ENCODE data around the gene SBNO2. TPM values are rescaled to one million over a fixed set of nuclear protein-coding genes. Genes with fewer than 3 reads are reported as not detected.
A peak's percentile ranks its signal among the peaks of the same experiment; 100 is the strongest.

Gene SBNO2
- total RNA-seq, 1 donor from 2014 or later: 65.5 TPM

DNA sequence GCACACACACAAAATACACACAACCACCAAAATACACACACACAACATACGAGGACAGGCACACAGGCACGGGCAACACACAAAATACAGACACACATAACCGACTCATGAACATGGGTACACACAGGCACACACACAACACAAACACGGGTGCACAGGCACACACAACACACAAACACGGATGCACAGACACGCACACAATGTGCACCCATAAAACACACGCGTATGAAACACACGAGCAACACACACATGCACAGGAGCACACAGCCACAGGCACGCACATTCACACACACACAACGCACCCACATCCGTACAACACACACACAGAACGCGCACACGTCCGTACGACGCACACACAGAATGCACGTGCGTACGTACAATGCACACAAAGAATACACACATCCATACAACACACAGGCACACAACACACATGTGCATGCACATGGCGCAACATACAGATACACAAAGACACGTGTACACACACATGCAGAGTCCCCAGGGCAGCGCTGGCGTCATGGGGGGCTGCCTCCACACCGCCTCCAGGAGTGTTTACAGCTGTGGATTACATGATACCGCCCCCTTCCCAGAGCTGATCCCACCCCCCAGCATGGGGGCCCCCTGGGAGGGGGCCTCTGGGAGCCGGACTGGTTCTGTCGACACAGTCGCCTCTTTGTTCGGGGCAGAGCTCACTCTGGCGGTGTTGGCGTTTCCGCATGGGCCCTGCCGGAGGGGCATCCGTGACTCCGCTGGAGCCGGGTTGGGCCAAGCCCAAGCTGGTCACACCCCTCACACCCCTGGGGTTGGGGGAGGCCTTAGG, 2.9 kb downstream of the SBNO2 start:
- Mint-ChIP-seq H3K9me3 (ENCODE audit: unreplicated experiment) (peaks cover 19% of the 10 kb centered on the region), H3K27ac (ENCODE audit: unreplicated experiment) (peak overlapping the region; percentile 98), H3K4me1 (ENCODE audit: low read depth, unreplicated experiment) (peaks cover 17% of the 10 kb centered on the region), H3K4me3 (ENCODE audit: unreplicated experiment) (peak overlapping the region; percentile 90), H3K27me3 (ENCODE audit: unreplicated experiment) (peaks cover 13% of the 10 kb centered on the region), H3K36me3 (ENCODE audit: unreplicated experiment) (peaks cover 9% of the 10 kb centered on the region)
- no peak for DNase-seq
- TF ChIP-seq, protein P1, sequence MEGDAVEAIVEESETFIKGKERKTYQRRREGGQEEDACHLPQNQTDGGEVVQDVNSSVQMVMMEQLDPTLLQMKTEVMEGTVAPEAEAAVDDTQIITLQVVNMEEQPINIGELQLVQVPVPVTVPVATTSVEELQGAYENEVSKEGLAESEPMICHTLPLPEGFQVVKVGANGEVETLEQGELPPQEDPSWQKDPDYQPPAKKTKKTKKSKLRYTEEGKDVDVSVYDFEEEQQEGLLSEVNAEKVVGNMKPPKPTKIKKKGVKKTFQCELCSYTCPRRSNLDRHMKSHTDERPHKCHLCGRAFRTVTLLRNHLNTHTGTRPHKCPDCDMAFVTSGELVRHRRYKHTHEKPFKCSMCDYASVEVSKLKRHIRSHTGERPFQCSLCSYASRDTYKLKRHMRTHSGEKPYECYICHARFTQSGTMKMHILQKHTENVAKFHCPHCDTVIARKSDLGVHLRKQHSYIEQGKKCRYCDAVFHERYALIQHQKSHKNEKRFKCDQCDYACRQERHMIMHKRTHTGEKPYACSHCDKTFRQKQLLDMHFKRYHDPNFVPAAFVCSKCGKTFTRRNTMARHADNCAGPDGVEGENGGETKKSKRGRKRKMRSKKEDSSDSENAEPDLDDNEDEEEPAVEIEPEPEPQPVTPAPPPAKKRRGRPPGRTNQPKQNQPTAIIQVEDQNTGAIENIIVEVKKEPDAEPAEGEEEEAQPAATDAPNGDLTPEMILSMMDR (IDR thresholded peaks at IDR 0.05; ENCODE audit: partially characterized antibody, unreplicated experiment): no peak

DNA sequence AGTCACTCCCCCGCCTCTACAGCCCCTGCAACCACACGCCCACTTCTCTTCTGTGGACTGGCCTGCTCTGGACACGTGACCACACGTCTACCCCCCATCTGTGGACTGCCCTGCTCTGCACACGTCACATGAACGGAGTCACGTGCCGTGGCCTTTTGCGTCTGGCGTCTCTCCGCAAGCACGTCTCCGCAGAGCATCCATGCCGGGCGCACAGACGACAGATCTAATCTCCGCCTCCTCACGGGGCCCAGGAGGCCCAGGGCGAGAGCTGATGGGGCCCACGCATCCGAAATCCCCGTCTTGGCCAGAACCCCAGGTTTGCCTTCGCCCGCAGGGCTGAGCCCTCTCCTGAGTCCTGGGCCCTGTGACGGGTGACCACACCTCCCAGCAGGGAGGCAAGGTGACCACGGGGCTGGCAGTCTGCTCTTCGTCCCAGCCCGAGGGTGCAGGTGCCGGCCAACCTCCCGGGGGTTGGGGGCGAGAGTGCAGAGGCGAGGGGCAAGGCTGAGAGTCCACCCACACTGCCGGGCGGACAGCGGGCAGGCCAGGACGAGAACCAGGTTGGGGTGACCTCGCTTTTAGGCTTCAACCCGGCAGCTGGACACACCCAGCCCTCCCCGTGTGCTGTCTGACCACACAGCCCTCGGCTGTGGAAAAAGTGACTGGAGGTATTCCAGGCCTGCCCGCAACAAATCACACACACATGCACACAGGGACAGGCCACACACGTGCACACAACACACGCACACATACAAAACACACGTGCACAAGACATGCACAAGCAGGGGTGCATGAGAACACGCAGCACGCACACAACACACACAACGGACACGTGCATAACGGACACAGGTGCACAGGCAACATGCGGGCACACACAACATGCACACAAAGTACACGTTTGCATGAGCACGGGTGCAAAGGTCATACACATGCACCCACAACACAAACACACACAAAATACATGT, 3.9 kb downstream of the SBNO2 start:
- DNase-seq: no peak
- Mint-ChIP-seq H3K4me1 (ENCODE audit: low read depth, unreplicated experiment) (peaks cover 17% of the 10 kb centered on the region), H3K27me3 (ENCODE audit: unreplicated experiment) (peaks cover 12% of the 10 kb centered on the region), H3K27ac (ENCODE audit: unreplicated experiment) (peak overlapping the region; percentile 97), H3K36me3 (ENCODE audit: unreplicated experiment) (peaks cover 9% of the 10 kb centered on the region), H3K9me3 (ENCODE audit: unreplicated experiment) (peaks cover 18% of the 10 kb centered on the region), H3K4me3 (ENCODE audit: unreplicated experiment) (peak overlapping the region; percentile 89)
- TF ChIP-seq, protein P1 (IDR thresholded peaks at IDR 0.05; ENCODE audit: partially characterized antibody, unreplicated experiment): no peak

DNA sequence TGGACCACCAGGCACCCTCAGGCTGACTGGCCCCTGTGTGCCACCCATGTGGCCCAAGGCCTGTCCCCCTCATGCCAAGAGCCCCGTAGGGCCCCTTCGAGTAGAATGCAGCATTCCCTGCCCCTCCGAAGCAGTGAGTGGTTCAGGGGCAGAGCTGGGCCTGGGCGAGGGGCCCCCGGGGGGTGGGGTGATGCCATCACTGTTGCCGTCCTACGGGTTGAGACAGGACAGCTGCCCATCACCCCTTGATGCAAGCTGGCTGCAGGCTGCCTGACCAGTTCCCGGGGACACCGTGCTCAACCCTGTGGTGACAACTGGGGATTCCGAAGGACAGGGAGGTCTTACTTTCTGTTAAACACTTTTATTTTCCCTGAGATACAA, 4.7 kb downstream of the SBNO2 start:
- TF ChIP-seq, protein P1 (IDR thresholded peaks at IDR 0.05; ENCODE audit: partially characterized antibody, unreplicated experiment): no peak
- Mint-ChIP-seq H3K27ac (ENCODE audit: unreplicated experiment) (no peak overlapping the region), H3K27me3 (ENCODE audit: unreplicated experiment) (peaks cover 12% of the 10 kb centered on the region), H3K9me3 (ENCODE audit: unreplicated experiment) (peaks cover 16% of the 10 kb centered on the region), H3K36me3 (ENCODE audit: unreplicated experiment) (peaks cover 9% of the 10 kb centered on the region), H3K4me3 (ENCODE audit: unreplicated experiment) (no peak overlapping the region), H3K4me1 (ENCODE audit: low read depth, unreplicated experiment) (peaks cover 17% of the 10 kb centered on the region)
- DNase-seq: no peak

DNA sequence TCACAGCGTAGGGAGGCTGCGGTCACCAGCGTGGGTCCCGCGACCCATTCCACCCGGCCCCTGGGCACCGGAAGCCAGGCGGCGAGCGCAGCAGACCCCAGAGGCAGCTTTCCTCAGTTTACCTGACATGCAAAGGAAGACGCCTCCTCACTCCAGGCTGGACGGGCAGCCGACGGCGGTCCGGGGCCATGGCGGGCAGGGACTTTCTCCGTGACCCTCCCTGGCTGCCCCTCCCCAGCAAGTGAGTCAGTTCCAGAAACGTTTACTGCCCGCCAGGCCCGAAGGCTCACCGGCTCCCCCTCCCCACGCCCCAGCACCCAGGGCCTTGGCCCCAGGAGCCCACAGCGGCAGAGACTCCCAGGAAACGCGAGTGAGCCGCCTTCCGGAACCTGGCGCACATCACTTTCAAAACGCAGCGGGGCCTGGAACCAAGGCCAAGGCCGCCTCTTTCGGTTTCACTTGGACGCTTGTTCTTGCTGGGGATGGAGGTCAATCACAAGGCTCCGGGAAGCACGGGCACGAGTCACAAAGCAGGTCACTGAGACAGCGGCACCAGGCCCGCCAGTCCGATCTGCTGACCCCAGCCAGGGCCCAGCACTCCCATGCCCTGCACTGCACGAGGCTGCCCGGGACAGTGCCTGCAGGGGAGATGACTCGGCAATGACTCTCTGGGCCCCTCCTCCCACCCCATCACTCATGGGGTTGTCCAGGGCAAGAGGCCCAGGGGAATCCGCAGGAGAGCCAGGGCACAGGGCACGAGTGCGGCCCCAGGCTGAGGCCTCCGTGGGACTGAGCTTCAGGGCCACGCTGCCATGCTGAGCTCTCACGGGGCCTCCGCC, 5.3 kb downstream of the SBNO2 start:
- H3K4me3 Mint-ChIP-seq (ENCODE audit: unreplicated experiment): no peak overlapping the region
- H3K27me3 Mint-ChIP-seq (ENCODE audit: unreplicated experiment): peaks cover 12% of the 10 kb centered on the region
- H3K36me3 Mint-ChIP-seq (ENCODE audit: unreplicated experiment): peaks cover 9% of the 10 kb centered on the region
- peaks cover 17% of the 10 kb centered on the region for H3K4me1 Mint-ChIP-seq (ENCODE audit: low read depth, unreplicated experiment)
- DNase-seq: no peak
- H3K27ac Mint-ChIP-seq (ENCODE audit: unreplicated experiment): no peak overlapping the region
- TF ChIP-seq, protein P1 (IDR thresholded peaks at IDR 0.05; ENCODE audit: partially characterized antibody, unreplicated experiment): no peak
- peaks cover 16% of the 10 kb centered on the region for H3K9me3 Mint-ChIP-seq (ENCODE audit: unreplicated experiment)
